Choroid plexus epithelial cell (primary cell): ENCODE measurements around the gene MYO5B.

Experiments
- DNase-seq: peaks from one replicate; pipeline ENCODE4 v3.0.0-alpha.2; 2010; ENCODE audit warnings: low read depth
- H3K4me3 ChIP-seq: 2 replicates; pipeline ENCODE4 v1.5.1; 2011; ENCODE audit warnings: low read depth, mild to moderate bottlenecking, control low read depth, low read length, moderate library complexity
- TF ChIP-seq, protein P1 (sequence below): conservative IDR thresholded peaks from 2 replicates; pipeline ENCODE4 v1.5.1; 2011; ENCODE audit warnings: low read depth, mild to moderate bottlenecking, control low read depth, inconsistent platforms, low read length, moderate library complexity

Gene MYO5B

DNA sequence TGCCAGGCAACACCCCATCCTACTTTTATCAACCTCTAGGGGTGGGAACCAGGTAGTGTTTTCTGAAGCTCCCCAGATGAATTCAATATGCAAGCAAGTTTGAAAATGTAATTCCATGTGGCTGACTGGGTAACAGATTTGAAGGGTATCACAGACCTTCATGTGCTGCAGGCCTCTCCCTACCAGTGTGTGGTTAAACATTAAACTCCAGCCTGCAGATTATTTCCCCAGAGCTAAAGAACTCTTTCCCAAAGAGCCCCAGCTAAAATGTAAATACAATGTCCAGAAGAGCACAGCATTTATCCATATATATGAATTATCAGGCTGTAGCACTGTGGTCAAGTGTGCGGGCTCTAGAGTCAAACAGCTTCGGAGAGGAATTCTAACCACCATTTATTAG is 134.1 kb downstream of the MYO5B start:
- no peak overlapping the region for H3K4me3 ChIP-seq
- TF ChIP-seq, protein P1, sequence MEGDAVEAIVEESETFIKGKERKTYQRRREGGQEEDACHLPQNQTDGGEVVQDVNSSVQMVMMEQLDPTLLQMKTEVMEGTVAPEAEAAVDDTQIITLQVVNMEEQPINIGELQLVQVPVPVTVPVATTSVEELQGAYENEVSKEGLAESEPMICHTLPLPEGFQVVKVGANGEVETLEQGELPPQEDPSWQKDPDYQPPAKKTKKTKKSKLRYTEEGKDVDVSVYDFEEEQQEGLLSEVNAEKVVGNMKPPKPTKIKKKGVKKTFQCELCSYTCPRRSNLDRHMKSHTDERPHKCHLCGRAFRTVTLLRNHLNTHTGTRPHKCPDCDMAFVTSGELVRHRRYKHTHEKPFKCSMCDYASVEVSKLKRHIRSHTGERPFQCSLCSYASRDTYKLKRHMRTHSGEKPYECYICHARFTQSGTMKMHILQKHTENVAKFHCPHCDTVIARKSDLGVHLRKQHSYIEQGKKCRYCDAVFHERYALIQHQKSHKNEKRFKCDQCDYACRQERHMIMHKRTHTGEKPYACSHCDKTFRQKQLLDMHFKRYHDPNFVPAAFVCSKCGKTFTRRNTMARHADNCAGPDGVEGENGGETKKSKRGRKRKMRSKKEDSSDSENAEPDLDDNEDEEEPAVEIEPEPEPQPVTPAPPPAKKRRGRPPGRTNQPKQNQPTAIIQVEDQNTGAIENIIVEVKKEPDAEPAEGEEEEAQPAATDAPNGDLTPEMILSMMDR, result no peak
- DNase-seq, result no peak

DNA sequence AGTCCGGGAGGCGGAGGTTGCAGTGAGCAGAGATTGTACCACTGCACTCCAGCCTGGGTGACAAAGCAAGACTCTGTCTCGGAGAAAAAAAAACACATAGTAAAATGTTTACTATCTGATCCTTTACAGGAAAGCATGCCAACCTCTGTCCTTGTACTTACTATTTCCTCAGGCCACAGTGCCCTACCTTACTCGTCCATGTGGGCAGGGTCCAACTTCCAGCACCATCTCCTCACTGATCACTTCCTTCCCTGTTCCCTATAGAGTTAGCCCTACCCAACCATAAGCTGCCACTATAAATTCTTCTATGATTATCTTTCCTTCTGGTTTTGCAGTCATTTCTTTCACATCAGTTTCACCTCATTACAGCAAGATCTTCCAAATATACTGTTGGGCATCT is 136.2 kb downstream of the MYO5B start:
- H3K4me3 ChIP-seq, result no peak overlapping the region
- TF ChIP-seq, protein P1, result no peak
- no peak for DNase-seq

DNA sequence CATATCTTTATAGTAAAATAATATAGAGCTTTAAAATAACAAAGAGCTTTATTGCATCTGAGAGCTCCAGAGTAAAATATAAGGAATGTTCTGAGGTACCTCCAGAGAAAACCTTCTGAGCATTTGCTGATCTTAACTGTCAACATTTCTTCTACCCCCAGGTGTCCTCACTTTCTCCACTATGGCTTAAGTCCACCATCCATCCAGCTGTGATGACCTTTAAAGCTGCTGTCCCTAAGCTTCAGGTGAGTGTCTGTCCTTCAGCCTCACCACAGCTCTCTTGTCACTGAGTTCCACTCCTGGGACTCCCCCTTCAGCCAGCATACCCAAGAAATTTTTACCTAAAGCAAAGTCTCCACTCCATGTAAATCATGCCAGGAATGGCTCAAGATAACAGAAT is 137.9 kb downstream of the MYO5B start:
- DNase-seq, result no peak
- TF ChIP-seq, protein P1, result no peak
- no peak overlapping the region for H3K4me3 ChIP-seq

DNA sequence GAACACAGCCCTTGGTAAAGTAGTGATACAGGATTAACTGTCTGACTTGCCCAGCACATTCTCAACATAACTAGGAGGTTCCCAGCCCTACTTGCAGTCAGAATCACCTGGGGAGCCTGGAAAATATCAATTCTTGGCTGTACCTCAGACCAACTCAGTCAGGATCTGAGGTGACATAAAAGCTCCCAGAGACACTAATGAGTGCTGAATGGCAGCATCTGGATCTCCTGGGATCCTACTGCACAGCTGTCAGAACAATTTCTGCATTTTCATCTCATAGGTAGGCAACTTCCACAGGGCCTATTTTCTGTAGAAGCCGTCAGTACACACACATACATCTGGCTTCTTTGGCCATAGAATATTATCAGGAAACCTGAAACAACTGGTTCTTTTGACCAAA is 138.8 kb downstream of the MYO5B start:
- H3K4me3 ChIP-seq, result no peak overlapping the region
- no peak for DNase-seq
- TF ChIP-seq, protein P1, result no peak

DNA sequence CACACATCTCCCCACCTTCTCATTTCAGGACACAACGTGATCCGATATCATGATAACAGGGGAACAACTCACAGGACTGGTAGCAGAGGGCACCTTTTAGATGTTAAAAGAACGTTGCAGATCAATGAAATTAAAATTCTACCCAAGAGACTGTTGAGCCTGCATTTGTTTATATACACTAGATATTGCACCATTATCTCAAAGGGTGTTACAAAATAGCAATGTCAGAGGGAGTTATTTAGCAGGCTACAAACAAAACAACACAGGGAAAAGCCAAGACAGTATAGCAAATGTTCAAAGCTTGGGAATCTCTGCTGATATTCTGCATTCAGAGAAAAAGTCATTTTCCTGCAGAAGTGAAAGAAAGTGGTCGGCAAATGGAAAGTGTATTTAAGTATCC is 139.5 kb downstream of the MYO5B start:
- no peak overlapping the region for H3K4me3 ChIP-seq
- TF ChIP-seq, protein P1, result no peak
- DNase-seq, result no peak

DNA sequence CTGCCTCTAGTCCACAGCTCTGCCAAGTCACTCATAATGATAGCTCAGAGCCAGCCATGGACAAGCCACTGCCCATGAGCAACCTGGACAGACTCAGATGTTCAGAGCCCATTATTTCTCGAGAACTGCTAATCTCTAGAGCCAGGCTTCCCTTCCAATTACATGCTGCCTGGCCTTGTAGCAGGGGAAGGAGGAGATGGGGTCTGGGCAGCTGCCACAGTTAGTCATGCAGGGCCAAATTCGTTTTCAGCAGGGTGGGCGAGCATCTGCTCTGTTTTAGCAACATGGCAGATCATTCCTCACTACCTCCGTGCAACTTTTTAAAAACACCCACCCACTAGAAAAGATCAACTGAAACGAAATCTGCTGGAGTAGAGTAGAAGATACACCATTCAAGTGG is 141.8 kb downstream of the MYO5B start:
- no peak for DNase-seq
- TF ChIP-seq, protein P1, result no peak
- no peak overlapping the region for H3K4me3 ChIP-seq

DNA sequence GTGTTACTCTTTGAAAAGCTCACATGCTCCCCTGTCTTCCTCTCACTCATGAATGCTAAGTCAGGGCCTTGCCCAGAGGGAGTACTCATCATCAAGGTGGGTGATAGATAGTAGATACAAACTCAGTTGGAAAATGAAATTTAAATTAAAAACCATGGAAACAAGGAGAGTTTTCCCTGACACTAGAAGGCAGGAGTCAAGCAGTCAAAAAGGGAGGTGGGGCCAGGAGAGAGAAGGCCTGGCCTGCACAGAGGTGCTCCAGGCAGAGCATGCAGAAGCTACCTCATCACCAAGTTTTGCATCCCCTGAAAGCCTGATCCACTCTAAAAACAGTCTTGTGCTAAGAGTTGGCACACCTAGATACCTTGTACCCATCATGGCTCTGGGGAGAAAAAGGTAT is 143.7 kb downstream of the MYO5B start:
- peak; percentile 4 for DNase-seq
- H3K4me3 ChIP-seq, result no peak overlapping the region
- TF ChIP-seq, protein P1, result peak; percentile 20
